PC-9 (cell line): Measurements from ENCODE around the gene SELE. TPM values are rescaled to one million over a fixed set of nuclear protein-coding genes. Genes with fewer than 3 reads are reported as not detected.

Source experiments
- BruUV-seq: library from RNA; stranded (reverse); fragments of 400-500 nt; replicated peaks from 2 replicates; lab custom pipeline; 2021; lab: Mats Ljungman, UMichigan
- CTCF ChIA-PET: fragments of 300-600 bp; sonication (Branson Sonifier 250); formaldehyde crosslinking; loops from one replicate; lab custom pipeline; 2022; ENCODE audit warnings: antibody characterized with exemption; lab: Charles Lee
- POLR2A ChIA-PET: fragments of 300-600 bp; sonication (Branson Sonifier 250); formaldehyde crosslinking; loops from one replicate; lab custom pipeline; 2022; ENCODE audit warnings: antibody characterized with exemption; ENCODE audit not compliant: unreplicated experiment; lab: Charles Lee
- DNase-seq, 2 experiments: peaks; one replicate each; pipeline versions ENCODE4 v3.0.0 to v3.0.0-alpha.2; 2015 to 2022; ENCODE audit warnings: mixed read lengths in 1 of 2
- H2AFZ ChIP-seq: fragments of 200-600 bp; sonication (generic); 2 replicates; pipeline ENCODE4 v1.8.1; 2017; ENCODE audit warnings: antibody characterized with exemption
- H3F3A ChIP-seq: fragments of 200-600 bp; sonication (generic); 2 replicates; pipeline ENCODE4 v1.8.1; 2017; ENCODE audit warnings: antibody characterized with exemption, mild to moderate bottlenecking, low read depth; ENCODE audit not compliant: insufficient read depth
- H3K27ac ChIP-seq: fragments of 200-600 bp; sonication (generic); 2 replicates; pipeline ENCODE4 v1.6.1; 2016; ENCODE audit warnings: mixed run types
- H3K27me3 ChIP-seq: fragments of 200-600 bp; sonication (generic); 2 replicates; pipeline ENCODE4 v1.6.1; 2016; ENCODE audit warnings: low read depth, mixed run types; ENCODE audit not compliant: insufficient read depth
- H3K36me3 ChIP-seq: fragments of 200-600 bp; sonication (generic); 2 replicates; pipeline ENCODE4 v1.6.1; 2016; ENCODE audit warnings: low read depth, mixed run types
- H3K4me1 ChIP-seq: fragments of 200-600 bp; sonication (generic); replicated peaks from 2 replicates; pipeline ENCODE4 v1.6.1; 2016; ENCODE audit warnings: mixed run types; ENCODE audit not compliant: insufficient read depth
- H3K4me2 ChIP-seq: fragments of 200-600 bp; sonication (generic); 2 replicates; pipeline ENCODE4 v1.6.1; 2017; ENCODE audit warnings: mixed run types
- H3K4me3 ChIP-seq: fragments of 200-600 bp; sonication (generic); 2 replicates; pipeline ENCODE4 v1.6.1; 2016; ENCODE audit warnings: mixed run types
- H3K79me2 ChIP-seq: fragments of 200-600 bp; sonication (generic); 2 replicates; pipeline ENCODE4 v1.6.1; 2017; ENCODE audit warnings: low read depth, mixed run types
- H3K9me2 ChIP-seq: fragments of 200-600 bp; sonication (generic); 2 replicates; pipeline ENCODE4 v1.8.1; 2017; ENCODE audit warnings: mild to moderate bottlenecking; ENCODE audit not compliant: insufficient read depth
- H3K9me3 ChIP-seq: fragments of 200-600 bp; sonication (generic); 2 replicates; pipeline ENCODE4 v1.8.1; 2016; ENCODE audit warnings: low read depth; ENCODE audit not compliant: insufficient read depth
- H4K20me1 ChIP-seq: fragments of 200-600 bp; sonication (generic); 2 replicates; pipeline ENCODE4 v1.8.1; 2017; ENCODE audit not compliant: insufficient read depth
- EZH2 ChIP-seq: fragments of 200-600 bp; sonication (generic); IDR thresholded peaks from 2 replicates; pipeline ENCODE4 v1.8.0; 2017; ENCODE audit warnings: antibody characterized with exemption, low read depth
- intact Hi-C: fragments of 100-400 bp; cut with micrococcal nuclease; formaldehyde crosslinking; loops from one replicate; pipeline ENCODE4 v1.10.0; 2022; ENCODE audit not compliant: unreplicated experiment
- total RNA-seq: library from RNA; stranded (reverse); gene quantifications from 2 replicates; pipeline ENCODE4 v1.2.3, GENCODE V29; 2021
- TF ChIP-seq, protein P1 (sequence below): fragments of 200-600 bp; sonication (generic); conservative IDR thresholded peaks from 2 replicates; pipeline ENCODE4 v1.6.1; 2017; ENCODE audit warnings: mixed run types, antibody characterized with exemption, mild to moderate bottlenecking, moderate library complexity

The SELE gene
- total RNA-seq, 1 experiment from 2014 or later: not detected

DNA sequence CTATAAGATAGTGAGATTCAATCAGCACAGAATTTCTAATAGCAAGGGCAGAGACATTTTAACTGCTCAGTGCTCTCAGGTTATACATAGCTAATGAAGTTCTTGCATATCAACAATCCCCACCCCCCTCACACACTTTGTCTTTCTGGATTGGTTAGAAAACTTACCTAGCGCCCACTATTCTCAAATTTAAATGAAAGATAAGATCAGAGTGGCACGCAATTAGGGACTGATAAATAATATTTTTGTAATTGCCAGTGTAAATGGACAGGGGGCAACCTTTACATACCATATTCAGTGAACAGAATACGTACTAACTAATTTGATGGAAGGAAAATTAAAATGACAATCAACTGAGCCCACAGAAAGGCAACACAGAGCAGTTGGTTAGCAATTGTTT is 34.2 kb downstream of the SELE start:
- Histone ChIP-seq H3K27me3 (no peaks in the 10 kb centered on the region), H3K4me1 (peaks cover 13% of the 10 kb centered on the region), H3K27ac (no peak overlapping the region), H3K4me3 (no peak overlapping the region), H3K79me2 (no peaks in the 10 kb centered on the region), H4K20me1 (no peaks in the 10 kb centered on the region), H3K4me2 (no peak overlapping the region), H3K9me3 (no peaks in the 10 kb centered on the region), H2AFZ (no peak overlapping the region), H3K9me2 (no peaks in the 10 kb centered on the region), H3F3A (no peaks in the 10 kb centered on the region), H3K36me3 (no peaks in the 10 kb centered on the region)
- ChIA-PET POLR2A (no interaction called here), CTCF (no interaction called here)
- TF ChIP-seq, protein P1, sequence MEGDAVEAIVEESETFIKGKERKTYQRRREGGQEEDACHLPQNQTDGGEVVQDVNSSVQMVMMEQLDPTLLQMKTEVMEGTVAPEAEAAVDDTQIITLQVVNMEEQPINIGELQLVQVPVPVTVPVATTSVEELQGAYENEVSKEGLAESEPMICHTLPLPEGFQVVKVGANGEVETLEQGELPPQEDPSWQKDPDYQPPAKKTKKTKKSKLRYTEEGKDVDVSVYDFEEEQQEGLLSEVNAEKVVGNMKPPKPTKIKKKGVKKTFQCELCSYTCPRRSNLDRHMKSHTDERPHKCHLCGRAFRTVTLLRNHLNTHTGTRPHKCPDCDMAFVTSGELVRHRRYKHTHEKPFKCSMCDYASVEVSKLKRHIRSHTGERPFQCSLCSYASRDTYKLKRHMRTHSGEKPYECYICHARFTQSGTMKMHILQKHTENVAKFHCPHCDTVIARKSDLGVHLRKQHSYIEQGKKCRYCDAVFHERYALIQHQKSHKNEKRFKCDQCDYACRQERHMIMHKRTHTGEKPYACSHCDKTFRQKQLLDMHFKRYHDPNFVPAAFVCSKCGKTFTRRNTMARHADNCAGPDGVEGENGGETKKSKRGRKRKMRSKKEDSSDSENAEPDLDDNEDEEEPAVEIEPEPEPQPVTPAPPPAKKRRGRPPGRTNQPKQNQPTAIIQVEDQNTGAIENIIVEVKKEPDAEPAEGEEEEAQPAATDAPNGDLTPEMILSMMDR: no peak
- no peak for TF ChIP-seq EZH2
- BruUV-seq: no TSS peak
- intact Hi-C loops: no loop called here
- no peak for DNase-seq

DNA sequence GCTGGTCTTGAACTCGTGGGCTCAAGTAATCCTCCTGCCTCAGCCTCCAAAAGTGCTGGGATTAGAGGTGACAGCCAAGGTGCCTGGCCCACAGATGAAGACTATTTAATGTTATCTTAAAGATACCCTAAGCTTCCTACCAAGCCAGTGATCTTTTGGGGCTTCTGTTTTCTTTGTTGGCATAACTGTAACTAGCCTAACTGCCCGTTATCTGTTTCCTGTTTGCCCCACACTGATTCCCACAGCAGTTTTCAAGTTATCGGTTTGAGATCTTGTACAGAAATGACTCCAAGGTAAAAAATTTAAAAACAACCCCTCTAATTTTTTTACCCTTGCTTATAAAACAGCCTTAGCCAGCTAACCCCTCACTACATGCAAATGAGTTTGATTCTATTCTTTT is 34.9 kb downstream of the SELE start:
- no peak for TF ChIP-seq EZH2
- TF ChIP-seq, protein P1: no peak
- no TSS peak for BruUV-seq
- H2AFZ ChIP-seq: no peak overlapping the region
- no peaks in the 10 kb centered on the region for H3K9me3 ChIP-seq
- ChIA-PET CTCF (no interaction called here), POLR2A (no interaction called here)
- DNase-seq: no peak
- H3K79me2 ChIP-seq: no peaks in the 10 kb centered on the region
- H3F3A ChIP-seq: no peaks in the 10 kb centered on the region
- H3K4me1 ChIP-seq: peaks cover 13% of the 10 kb centered on the region
- H3K27me3 ChIP-seq: no peaks in the 10 kb centered on the region
- no peaks in the 10 kb centered on the region for H3K36me3 ChIP-seq
- intact Hi-C loops: no loop called here
- H3K27ac ChIP-seq: no peak overlapping the region
- no peaks in the 10 kb centered on the region for H3K9me2 ChIP-seq
- no peaks in the 10 kb centered on the region for H4K20me1 ChIP-seq
- no peak overlapping the region for H3K4me3 ChIP-seq
- no peak overlapping the region for H3K4me2 ChIP-seq

DNA sequence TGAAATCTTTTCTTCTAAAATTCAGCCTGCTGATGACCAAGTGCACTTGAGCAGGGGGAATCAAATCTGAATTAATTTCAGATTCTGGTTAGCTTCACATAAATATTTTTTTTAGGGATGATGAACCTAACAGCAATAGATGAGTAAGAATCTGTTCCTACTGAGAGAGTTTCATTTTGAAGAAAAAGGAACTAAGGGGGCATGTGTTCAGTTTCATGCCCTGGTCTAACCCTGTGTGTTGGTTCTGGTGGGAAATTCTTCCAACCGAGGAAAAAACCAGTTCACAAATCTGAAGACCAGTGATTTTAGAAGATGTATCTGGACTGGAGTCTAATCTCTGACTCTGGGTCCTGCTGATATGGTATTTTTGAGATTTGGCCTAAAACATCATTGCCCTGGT is 36.1 kb downstream of the SELE start:
- ChIA-PET CTCF (no interaction called here), POLR2A (no interaction called here)
- Histone ChIP-seq H3F3A (no peaks in the 10 kb centered on the region), H3K79me2 (no peaks in the 10 kb centered on the region), H3K4me3 (no peak overlapping the region), H3K9me3 (no peaks in the 10 kb centered on the region), H2AFZ (no peak overlapping the region), H3K4me1 (peaks cover 13% of the 10 kb centered on the region), H3K27ac (no peak overlapping the region), H3K27me3 (no peaks in the 10 kb centered on the region), H3K9me2 (no peaks in the 10 kb centered on the region), H3K4me2 (no peak overlapping the region), H3K36me3 (no peaks in the 10 kb centered on the region), H4K20me1 (no peaks in the 10 kb centered on the region)
- TF ChIP-seq, protein P1: no peak
- no peak for TF ChIP-seq EZH2
- intact Hi-C loops: no loop called here
- no peak for DNase-seq
- BruUV-seq: no TSS peak
